Measurements from ENCODE around the gene EGFL8.
"Not testable (repeated sequence)": the region's sequence is repeated elsewhere in the genome, so short reads cannot be mapped to it uniquely, and the experiment has no call there.

EGFL8 gene

GRCh38 chr6:32164295-32164694 lies at the start of gene EGFL8:
Gene EGFL8, plus strand, starts transcription at chr6:32164595. Its CDS starts 1,571 bp downstream, at chr6:32166166.
- no peak for DNase-seq (ENCODE audit: low spot score)

DNA sequence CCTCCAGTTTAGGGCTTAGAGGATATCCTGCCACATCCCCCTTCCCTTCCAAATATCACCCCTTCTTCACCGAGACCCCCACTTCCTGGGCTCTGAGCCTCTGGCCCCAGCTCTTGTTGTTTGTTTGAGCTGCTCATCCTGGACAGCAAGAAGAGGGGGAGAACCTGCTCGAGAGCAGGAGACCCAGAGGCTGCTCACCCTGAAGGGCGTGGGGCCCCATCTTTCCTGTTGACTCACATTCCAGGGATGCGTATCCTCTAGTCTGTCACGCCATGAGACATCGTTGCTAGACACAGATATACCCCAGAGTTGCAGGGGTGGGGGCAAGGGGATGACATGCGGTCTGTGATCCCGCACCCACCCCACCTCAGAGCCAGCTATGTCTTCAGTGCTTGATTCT lies 49.6 kb upstream of the EGFL8 start:
- no peak for DNase-seq (ENCODE audit: low spot score)

GRCh38 chr6:32115623-32116022 lies 48.8 kb upstream of the EGFL8 start:
- no peak for DNase-seq (ENCODE audit: low spot score)

GRCh38 chr6:32116674-32117073 lies 47.7 kb upstream of the EGFL8 start:
- DNase-seq (ENCODE audit: low spot score) = no peak

DNA sequence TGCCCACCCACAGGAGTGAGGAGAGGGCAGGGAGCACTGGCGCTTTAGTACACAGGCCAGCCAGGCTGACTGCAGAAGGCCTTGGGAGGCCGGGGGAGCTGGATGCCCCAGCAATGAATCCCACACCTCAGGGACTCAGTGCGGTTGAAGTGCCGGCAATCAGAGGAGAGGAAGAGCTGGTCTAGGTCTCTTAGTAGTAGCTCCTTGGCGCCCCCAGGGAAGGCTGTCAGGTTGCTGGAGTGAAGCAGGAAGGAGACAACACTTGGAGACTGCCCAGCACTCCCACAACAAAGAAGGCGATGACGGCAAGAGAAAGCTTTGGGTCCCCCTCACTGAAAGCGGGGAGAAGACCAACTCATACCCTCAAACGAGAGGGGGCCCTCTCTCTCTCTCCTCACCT lies 46.9 kb upstream of the EGFL8 start:
- DNase-seq (ENCODE audit: low spot score) = no peak

GRCh38 chr6:32118782-32119628 lies 45.4 kb upstream of the EGFL8 start:
- peak; percentile 66 for DNase-seq (ENCODE audit: low spot score)

GRCh38 chr6:32120573-32121059 lies 43.8 kb upstream of the EGFL8 start:
- no peak for DNase-seq (ENCODE audit: low spot score)

- no peak for DNase-seq (ENCODE audit: low spot score)
Observed at GRCh38 chr6:32123681-32124080, 40.7 kb upstream of the EGFL8 start.

GRCh38 chr6:32126880-32127279 lies 37.5 kb upstream of the EGFL8 start:
- no peak for DNase-seq (ENCODE audit: low spot score)

GRCh38 chr6:32127409-32127716 lies 37.0 kb upstream of the EGFL8 start:
- no peak for DNase-seq (ENCODE audit: low spot score)

DNA sequence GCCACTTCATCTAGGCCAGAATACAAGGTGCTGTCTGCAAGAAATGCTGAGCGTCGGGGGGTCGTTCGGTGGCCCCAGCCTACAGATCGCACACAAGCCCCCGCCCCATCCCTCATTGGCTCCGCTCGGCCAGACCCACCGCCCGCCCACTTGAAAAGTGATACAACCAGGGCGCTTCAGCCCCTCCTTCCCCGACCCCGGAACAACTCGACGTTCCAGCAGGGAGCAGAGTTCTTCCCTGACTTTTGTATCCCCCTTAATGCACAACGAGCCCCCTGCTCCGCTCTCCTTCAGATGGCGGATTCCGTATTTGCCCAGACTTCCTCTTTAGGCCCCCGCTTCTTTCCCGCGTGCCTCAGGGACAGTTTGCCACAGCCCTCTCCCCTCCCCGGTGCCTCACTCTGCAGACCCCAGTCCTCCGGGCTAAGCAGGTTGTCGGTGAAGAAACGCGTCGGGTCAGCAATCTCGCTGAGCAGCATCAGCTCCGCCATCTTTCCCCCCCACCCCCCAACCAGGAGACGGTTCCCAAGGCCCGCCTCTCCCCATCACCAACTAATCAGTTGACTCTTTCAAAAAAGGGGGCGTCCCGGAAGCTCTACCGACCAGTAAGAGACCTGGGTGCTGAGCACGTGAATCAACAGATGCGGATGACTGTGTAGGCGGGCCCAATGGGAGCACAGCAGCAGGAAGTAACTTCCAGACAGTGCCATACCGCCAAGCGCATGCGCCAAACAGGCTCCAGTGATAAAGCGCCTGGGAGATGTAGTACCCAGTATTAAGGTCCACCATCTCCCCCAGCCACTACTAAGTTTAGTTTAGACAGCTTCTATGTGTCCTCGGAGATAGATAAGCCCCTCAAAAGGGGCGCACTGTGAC lies 36.4 kb upstream of the EGFL8 start, which contains the start of gene ATF6B:
Gene ATF6B, minus strand, starts transcription at position 530 of the 876 bp plus-strand sequence. Its CDS starts 39 bp downstream, at position 491.
- peak; percentile 99 for DNase-seq (ENCODE audit: low spot score)

- no peak for DNase-seq (ENCODE audit: low spot score)
Observed at GRCh38 chr6:32128751-32129296, 35.6 kb upstream of the EGFL8 start.

DNA sequence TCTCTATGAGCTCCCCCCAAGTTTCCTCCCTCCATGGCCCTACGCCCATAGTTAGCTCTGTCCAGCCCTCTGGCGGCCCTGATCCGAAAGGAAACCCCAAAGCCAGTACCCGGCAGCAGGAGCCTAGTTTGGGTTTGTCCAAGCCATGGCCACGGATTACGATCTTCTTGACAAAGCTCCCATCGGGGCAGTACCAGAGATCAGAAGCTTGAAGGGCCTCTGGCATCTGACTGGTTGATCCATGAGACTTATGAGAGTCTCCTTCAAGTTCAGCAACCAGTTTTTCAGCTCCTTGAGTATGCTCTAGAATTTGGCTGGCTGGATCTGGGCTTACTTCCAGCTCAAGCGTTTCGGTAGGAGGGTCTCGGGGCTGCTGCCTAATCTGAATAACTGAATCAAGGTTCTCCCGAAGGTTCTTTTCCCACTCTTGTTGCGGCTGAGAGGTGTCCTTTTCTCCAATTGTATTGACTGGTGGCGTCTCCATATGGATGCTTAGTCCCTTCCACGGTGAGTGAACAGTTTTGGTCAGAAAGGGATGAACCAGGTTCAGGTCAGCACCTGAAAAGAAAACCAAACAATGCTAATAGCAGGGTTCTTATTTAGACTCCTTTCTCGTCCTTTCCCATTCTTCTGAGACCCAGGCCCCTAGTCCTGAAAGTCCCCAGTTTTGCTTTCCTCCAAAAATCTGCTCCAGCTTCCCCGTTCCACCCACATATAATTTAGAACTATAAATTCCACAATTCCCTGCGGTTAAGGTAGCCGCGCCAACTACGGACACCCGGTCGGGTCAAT lies 34.9 kb upstream of the EGFL8 start:
- DNase-seq (ENCODE audit: low spot score) = no peak

DNA sequence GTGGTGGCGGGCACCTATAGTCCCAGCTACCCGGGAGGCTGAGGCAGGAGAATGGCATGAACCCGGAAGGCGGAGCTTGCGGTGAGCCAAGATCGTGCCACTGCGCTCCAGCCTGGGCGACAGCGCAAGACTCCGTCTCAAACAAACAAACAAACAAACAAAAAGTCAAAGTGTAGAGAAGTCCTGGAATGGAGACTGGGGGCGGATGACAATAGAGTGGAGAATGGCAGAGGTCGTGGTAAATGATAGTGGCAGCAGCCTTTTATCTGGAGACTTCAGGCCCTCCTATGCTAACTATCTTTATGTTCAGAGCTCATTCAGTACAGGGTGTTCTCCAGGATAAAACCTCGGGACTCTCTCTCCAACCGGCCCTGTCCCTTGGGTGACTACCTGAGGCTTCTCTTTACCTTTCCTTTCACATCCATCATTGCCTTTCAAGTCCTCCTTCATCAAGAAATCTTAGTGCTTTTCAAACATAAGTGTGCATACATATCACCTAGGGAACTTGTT lies 32.9 kb upstream of the EGFL8 start:
- no peak for DNase-seq (ENCODE audit: low spot score)

GRCh38 chr6:32132110-32132509 lies 32.3 kb upstream of the EGFL8 start:
- no peak for DNase-seq (ENCODE audit: low spot score)

DNA sequence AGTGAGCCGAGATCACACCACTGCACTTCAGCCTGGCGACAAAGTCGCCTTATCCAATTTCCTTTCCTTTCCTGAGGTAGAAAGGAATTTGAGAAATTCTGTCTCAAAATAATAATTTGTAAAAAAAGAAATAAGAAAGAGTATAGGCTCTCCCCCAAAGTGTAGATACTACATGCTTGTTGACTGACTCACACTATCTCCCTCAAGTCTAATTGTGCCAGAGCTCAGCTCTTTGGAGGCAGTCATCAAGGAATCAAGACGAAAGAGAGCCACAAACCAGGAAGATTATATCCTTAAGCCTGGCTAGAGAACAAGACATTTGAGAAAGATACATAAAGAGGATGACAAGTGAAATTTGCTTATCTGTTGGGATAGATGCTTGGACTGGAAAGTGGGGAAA lies 30.6 kb upstream of the EGFL8 start:
- DNase-seq (ENCODE audit: low spot score) = no peak

DNA sequence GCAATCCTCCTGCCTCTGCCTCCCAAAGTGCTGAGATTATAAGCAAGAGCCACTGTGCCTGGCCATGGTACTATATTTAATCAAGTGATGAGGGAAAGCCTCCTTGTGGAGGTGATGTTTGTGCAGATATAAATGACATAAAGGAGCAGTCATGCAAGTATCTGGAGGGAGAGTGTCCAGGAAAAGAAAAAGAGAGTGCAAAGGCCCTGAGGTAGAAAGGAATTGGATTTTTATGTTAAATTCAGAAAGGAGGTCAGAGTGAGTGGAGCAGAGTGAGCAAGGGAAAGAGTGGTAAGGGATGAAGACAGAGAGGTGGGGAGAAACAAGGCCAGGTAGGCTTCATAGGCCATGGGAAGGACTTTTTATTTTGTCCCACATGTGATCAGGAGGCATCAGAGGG lies 26.9 kb upstream of the EGFL8 start:
- no peak for DNase-seq (ENCODE audit: low spot score)

DNA sequence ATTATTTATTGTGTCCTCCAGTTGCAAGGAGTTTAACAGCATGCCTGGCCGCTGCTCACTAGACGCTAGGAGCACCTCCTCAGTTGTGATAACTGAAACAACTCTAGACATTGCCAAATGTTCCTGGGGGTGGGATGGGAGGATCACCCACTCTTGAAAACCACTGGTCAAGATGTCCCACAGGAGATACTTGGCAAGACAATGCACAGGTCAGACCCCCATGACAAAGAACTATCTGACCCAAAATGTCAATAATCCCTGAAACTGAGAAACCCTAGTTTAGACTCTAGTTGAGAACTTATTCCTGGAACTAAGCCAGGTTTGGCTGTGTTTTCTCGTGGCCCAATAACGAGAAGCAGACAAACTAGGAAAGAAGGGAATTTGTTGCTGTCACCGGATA lies 24.8 kb upstream of the EGFL8 start:
- no peak for DNase-seq (ENCODE audit: low spot score)

- no peak for DNase-seq (ENCODE audit: low spot score)
Observed at GRCh38 chr6:32140420-32141046, 23.9 kb upstream of the EGFL8 start.

- DNase-seq (ENCODE audit: low spot score) = not testable (repeated sequence)
Observed at GRCh38 chr6:32144238-32144637, 20.2 kb upstream of the EGFL8 start.

- no peak for DNase-seq (ENCODE audit: low spot score)
Observed at GRCh38 chr6:32146287-32146686, 18.1 kb upstream of the EGFL8 start.
